ENCODE measurements around the gene EML4.

The EML4 gene

DNA sequence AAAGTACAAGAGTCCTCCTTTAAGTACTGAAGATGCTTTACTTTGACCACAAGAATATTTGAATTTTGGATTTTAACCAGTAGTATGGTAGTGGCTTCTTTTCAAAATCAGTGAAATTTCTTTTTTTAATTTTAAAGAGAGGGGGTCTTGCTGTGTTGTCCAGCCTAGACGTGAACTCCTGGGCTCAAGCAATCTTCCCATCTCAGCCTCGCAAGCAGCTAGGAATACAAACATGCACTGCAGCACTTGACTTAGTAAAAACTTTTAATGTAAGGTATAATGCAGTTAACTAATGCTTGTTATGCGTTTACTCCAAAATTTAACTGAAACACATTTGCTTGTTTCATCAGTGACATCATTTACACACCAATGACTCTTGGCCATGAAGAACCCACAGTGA is 49.6 kb downstream of the EML4 start:
- TF ChIP-seq, protein P1, sequence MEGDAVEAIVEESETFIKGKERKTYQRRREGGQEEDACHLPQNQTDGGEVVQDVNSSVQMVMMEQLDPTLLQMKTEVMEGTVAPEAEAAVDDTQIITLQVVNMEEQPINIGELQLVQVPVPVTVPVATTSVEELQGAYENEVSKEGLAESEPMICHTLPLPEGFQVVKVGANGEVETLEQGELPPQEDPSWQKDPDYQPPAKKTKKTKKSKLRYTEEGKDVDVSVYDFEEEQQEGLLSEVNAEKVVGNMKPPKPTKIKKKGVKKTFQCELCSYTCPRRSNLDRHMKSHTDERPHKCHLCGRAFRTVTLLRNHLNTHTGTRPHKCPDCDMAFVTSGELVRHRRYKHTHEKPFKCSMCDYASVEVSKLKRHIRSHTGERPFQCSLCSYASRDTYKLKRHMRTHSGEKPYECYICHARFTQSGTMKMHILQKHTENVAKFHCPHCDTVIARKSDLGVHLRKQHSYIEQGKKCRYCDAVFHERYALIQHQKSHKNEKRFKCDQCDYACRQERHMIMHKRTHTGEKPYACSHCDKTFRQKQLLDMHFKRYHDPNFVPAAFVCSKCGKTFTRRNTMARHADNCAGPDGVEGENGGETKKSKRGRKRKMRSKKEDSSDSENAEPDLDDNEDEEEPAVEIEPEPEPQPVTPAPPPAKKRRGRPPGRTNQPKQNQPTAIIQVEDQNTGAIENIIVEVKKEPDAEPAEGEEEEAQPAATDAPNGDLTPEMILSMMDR (IDR thresholded peaks at IDR 0.05), result no peak

DNA sequence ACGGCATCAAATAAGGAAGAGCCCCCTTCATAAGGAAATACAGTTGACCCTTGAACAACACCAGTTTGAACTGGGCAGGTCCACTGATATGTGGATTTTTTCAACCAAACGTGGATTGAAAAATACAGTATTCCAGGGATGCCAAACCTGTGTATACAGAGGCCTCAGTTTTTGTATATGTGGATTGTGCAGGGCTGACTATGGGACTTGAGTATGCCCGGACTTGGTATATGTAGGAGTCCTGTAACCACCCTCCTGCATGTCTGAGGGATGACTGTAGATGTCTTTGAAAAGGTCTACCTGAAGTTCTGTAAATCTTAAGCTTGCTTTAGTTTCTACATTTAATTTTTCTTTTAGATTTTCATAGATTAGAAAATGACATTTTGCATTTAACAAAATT is 50.0 kb downstream of the EML4 start:
- TF ChIP-seq, protein P1 (IDR thresholded peaks at IDR 0.05), result no peak

DNA sequence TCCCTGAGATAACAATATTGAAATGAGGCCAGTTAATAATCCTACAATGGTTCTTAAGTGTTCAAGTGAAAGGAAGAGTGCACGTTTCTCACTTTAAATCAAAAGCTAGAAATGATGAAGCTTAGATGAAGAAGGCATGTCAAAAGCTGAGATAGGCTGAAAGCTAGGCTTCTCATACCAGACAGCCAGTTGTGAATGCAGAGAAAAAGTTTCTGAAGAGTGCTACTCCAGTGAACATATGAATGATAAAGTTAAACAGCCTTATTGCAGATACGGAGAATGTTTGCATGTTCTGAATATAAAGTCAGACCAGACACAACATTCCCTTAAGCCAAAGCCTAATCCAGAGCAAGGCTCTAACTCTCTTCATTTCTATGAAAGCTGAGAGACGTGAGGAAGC is 51.4 kb downstream of the EML4 start:
- TF ChIP-seq, protein P1 (IDR thresholded peaks at IDR 0.05), result no peak

DNA sequence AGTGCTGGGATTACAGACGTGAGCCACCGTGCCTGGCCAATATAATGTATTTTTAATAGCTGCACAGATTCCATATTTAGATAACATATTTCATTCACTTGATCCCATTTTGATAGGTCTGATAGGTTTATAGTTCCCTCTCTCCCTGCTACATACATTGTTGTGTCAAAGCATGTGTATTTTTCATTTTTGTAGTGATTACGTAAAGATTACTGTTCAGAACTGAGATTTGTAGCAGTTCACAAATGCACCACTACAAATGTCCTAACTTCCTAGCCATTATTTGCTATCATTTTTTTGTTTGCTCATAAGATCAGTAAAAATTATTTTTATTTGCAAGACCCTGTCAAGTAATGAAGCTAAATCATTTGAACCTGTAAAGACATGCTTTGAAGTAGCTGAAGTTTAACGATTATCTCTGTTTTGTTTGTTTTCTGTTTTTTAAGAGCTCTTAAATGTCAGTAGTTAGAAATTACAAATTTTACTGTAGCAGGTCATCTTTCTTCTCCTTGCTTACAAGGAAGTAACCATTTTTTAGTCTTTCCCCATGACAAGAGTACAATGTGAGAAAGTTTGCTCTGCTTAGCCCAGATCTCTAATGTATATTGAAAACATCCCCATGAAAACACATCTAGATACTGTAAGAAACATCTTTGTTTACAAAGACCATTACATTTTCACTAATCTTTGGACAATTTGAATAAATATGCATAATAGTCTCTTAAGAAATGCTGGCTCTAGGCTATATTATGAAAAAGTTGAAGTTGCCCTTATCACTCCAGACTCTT is 54.1 kb downstream of the EML4 start:
- TF ChIP-seq, protein P1 (IDR thresholded peaks at IDR 0.05), result no peak

DNA sequence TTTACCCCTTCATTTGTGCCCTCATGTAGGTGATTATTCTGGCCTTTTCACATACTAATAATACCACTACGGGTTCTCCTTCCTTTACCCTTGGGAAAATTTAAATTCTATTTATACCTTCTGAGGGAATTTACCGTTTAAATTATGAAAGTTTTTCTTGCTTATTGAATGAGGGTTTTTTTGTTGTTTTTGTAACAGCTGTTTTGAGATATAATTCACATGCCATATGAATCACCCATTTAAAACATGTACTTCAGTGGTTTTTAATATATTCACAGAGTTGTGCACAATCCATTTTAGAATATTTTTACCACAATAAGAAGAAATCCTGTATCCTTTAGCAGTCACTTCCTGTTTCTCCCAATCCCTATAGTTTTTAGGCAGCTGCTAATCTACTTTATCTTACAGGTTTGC is 54.7 kb downstream of the EML4 start:
- TF ChIP-seq, protein P1 (IDR thresholded peaks at IDR 0.05), result no peak

DNA sequence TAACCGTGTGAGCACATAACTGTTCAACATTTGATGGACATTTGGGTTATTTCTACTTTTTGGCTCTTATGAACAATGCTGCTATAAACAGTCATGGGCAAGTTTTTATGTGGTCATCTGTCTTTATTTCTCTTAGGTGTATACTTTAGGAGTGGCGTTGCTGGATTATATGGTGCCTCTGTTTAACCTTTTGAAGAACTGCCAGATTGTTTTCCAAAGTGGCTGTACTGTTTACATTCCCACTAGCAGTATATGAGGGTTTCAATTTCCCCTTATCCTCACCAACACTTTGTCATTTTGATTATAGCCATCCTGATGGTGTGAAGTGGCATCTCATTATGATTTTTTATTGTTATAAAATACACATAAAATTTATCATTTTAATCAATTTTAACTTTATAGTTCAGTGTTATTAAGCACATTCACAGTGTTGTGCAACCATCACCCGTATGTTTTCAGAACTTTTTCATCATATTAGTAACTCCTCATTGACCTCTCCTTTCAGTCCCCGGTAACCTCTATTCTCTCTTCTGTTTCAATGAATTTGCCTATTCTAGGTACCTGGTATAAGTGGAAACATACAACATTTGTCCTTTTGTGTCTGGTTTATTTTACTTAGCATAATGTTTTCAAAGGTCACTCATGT is 55.4 kb downstream of the EML4 start:
- TF ChIP-seq, protein P1 (IDR thresholded peaks at IDR 0.05), result no peak

DNA sequence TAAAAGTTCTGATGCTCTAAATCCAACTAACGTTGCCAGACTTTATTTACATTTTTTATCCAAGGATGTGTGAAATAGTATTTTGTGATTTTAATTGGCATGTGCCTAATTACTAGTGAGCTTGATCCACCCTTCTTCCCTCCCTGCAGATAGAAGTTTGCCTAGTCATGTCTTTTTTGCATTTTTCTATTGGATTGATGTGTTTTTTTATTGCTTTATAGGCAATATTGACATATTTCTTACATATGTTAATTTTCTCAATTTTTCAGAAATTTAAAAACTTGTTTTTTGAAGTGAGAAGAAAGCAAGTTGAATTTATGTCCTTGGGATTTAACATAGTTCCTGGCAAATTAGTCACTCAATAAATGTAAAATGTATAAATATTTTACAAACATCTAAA is 56.4 kb downstream of the EML4 start:
- TF ChIP-seq, protein P1 (IDR thresholded peaks at IDR 0.05), result no peak
